ENCODE results near the gene CBX5. TPM values are rescaled to one million over a fixed set of nuclear protein-coding genes. Genes with fewer than 3 reads are reported as not detected.
A peak's percentile ranks its signal among the peaks of the same experiment; 100 is the strongest.

Gene CBX5
- total RNA-seq, 1 donor from 2014 or later, result 288 TPM

DNA sequence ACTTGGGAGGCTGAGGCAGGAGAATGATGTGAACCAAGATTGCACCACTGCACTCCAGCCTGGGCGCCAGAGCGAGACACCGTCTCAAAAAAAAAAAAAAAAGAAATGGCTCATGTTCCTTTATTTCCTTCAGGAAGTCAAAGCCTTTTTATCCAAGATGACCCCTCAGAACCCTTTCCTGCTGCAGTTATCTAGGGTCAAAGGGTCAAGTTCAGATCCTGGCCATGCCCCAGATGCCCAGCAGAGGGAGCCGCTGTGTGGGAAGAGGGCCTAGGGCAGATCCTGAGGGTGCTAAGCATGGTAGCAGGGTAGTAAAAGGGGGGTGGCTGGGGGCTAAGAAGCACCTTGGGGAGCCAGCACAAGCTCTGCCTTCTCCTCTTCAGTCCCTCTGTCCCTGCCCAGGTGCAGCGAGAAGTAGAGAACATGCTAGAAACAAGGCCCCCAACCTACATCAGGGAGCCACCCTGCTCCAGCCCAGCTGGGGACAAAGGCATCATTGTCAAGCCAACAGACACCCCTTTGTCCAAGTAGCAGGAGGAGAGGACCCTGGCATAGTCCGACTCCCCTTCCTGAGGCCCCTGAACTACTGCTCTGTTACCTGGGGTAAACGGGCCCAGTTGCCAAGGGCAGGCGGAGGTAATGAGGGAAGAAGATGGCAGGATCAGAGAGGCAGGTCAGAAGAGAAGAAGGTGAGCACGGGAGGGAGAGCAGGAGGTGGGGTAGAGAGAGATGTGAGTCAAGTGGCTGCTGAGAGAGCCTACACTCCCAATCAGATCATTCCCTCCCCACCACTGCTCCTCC lies 14.4 kb upstream of the CBX5 start:
- peak; percentile 63 for DNase-seq (ENCODE audit: low spot score)
- H3K27me3 Mint-ChIP-seq (ENCODE audit: insufficient read depth, low read depth), result peaks cover 11% of the 10 kb centered on the region
- H3K9me3 Mint-ChIP-seq, result no peaks in the 10 kb centered on the region
- Histone ChIP-seq H2AFZ (replicated peaks) (no peak overlapping the region), H3K9ac (no peak overlapping the region), H3K4me2 (no peak overlapping the region), H3K4me1 (peaks cover 2% of the 10 kb centered on the region), H3K9me3 (ENCODE audit: low read depth) (no peaks in the 10 kb centered on the region), H3K27me3 (no peaks in the 10 kb centered on the region), H3K36me3 (no peaks in the 10 kb centered on the region), H3K79me2 (ENCODE audit: low read depth) (no peaks in the 10 kb centered on the region), H3F3A (ENCODE audit: low read depth) (peaks cover 17% of the 10 kb centered on the region), H3K27ac (no peak overlapping the region), H3K4me3 (no peak overlapping the region), H4K20me1 (ENCODE audit: low read depth) (peaks cover 5% of the 10 kb centered on the region)
- TF ChIP-seq EZH2phosphoT487 (IDR thresholded peaks at IDR 0.05) (no peak), EZH2 (IDR thresholded peaks at IDR 0.05) (no peak)
- TF ChIP-seq, protein P1, sequence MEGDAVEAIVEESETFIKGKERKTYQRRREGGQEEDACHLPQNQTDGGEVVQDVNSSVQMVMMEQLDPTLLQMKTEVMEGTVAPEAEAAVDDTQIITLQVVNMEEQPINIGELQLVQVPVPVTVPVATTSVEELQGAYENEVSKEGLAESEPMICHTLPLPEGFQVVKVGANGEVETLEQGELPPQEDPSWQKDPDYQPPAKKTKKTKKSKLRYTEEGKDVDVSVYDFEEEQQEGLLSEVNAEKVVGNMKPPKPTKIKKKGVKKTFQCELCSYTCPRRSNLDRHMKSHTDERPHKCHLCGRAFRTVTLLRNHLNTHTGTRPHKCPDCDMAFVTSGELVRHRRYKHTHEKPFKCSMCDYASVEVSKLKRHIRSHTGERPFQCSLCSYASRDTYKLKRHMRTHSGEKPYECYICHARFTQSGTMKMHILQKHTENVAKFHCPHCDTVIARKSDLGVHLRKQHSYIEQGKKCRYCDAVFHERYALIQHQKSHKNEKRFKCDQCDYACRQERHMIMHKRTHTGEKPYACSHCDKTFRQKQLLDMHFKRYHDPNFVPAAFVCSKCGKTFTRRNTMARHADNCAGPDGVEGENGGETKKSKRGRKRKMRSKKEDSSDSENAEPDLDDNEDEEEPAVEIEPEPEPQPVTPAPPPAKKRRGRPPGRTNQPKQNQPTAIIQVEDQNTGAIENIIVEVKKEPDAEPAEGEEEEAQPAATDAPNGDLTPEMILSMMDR (IDR thresholded peaks at IDR 0.05), result peak; percentile 77
- no peak overlapping the region for H3K27ac Mint-ChIP-seq
- peaks cover 9% of the 10 kb centered on the region for H3K4me1 Mint-ChIP-seq
- H3K4me3 Mint-ChIP-seq, result peak overlapping the region; percentile 33
- no peaks in the 10 kb centered on the region for H3K36me3 Mint-ChIP-seq

DNA sequence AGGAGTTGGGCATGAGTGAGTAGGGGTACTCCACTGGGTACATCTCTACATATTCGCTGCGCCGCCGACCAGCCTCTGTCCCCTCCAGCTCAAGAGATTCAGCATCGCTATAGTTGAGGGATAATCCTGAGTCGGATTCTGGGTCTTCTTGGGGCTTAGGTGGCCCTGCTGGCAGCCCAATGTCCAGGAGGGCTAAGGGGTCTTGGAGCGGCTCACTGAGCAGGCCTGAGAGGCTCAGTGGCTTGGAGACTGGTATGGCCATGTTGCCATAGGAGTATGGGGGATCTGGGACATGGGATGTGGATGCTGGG lies 13.0 kb upstream of the CBX5 start:
- H3K9me3 ChIP-seq (ENCODE audit: low read depth), result no peaks in the 10 kb centered on the region
- H3K79me2 ChIP-seq (ENCODE audit: low read depth), result no peaks in the 10 kb centered on the region
- no peaks in the 10 kb centered on the region for H3K36me3 ChIP-seq
- Mint-ChIP-seq H3K4me1 (peaks cover 8% of the 10 kb centered on the region), H3K27ac (peak overlapping the region; percentile 18), H3K27me3 (ENCODE audit: insufficient read depth, low read depth) (peaks cover 15% of the 10 kb centered on the region), H3K9me3 (no peaks in the 10 kb centered on the region), H3K4me3 (no peak overlapping the region), H3K36me3 (peaks cover 3% of the 10 kb centered on the region)
- H3K27ac ChIP-seq, result no peak overlapping the region
- H2AFZ ChIP-seq (replicated peaks), result no peak overlapping the region
- no peak overlapping the region for H3K4me2 ChIP-seq
- H3K4me1 ChIP-seq, result no peaks in the 10 kb centered on the region
- no peaks in the 10 kb centered on the region for H3K27me3 ChIP-seq
- peaks cover 31% of the 10 kb centered on the region for H3F3A ChIP-seq (ENCODE audit: low read depth)
- no peak overlapping the region for H3K4me3 ChIP-seq
- DNase-seq (ENCODE audit: low spot score), result no peak
- peaks cover 20% of the 10 kb centered on the region for H4K20me1 ChIP-seq (ENCODE audit: low read depth)
- no peak overlapping the region for H3K9ac ChIP-seq
- TF ChIP-seq, protein P1 (IDR thresholded peaks at IDR 0.05), result no peak
- TF ChIP-seq EZH2 (IDR thresholded peaks at IDR 0.05) (no peak), EZH2phosphoT487 (IDR thresholded peaks at IDR 0.05) (no peak)

DNA sequence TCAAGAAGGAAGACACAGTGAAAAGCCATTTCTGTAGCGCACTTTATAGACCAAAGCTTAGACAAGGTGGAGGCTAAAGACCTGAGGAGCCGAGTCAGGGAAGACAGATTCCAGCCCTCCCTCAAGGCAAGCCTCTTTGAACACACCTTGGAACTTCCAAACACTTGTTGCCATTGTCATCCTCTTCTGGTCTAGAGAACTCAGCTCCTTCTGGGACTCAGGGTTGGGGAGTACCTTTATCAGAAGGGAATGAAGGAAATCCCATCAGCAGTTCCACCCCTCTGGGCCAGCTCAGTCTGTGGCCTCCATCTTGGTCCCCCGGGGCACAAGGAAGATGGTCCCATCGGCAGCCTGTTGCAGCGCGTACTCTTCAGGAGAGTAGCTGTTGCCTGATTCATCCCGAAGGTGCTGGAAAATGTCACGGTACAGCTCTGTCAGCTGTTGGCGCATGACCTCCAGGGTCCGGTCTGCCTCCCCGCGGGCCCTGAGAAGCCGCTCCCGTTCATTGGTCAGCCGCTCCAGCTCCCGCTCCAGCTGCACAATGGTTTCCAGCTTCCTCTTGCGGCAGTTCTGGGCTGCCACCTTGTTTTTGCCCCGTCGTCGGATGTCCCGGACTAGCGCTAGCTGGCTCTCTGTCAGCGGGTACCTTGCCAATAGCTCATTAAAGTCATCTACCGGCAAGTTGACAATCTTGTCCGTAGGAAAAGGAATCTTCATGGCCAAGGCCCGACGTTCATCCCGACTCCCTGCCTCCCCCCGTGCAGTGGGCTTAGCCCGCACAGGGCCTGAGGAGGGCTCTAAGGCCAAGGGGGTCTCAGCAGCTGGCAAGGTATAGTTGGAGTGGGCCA lies 12.4 kb upstream of the CBX5 start:
- Mint-ChIP-seq H3K4me3 (no peak overlapping the region), H3K4me1 (peaks cover 8% of the 10 kb centered on the region), H3K36me3 (peaks cover 3% of the 10 kb centered on the region), H3K27me3 (ENCODE audit: insufficient read depth, low read depth) (peaks cover 13% of the 10 kb centered on the region), H3K27ac (no peak overlapping the region), H3K9me3 (no peaks in the 10 kb centered on the region)
- H3K4me1 ChIP-seq, result no peaks in the 10 kb centered on the region
- H3K9me3 ChIP-seq (ENCODE audit: low read depth), result no peaks in the 10 kb centered on the region
- no peaks in the 10 kb centered on the region for H3K27me3 ChIP-seq
- no peak for DNase-seq (ENCODE audit: low spot score)
- no peaks in the 10 kb centered on the region for H3K79me2 ChIP-seq (ENCODE audit: low read depth)
- TF ChIP-seq EZH2 (IDR thresholded peaks at IDR 0.05), result no peak
- TF ChIP-seq, protein P1 (IDR thresholded peaks at IDR 0.05), result no peak
- no peak for TF ChIP-seq EZH2phosphoT487 (IDR thresholded peaks at IDR 0.05)
- no peak overlapping the region for H3K4me3 ChIP-seq
- no peaks in the 10 kb centered on the region for H3K36me3 ChIP-seq
- H2AFZ ChIP-seq (replicated peaks), result no peak overlapping the region
- no peak overlapping the region for H3K9ac ChIP-seq
- H3K4me2 ChIP-seq, result no peak overlapping the region
- H3F3A ChIP-seq (ENCODE audit: low read depth), result peaks cover 37% of the 10 kb centered on the region
- peaks cover 26% of the 10 kb centered on the region for H4K20me1 ChIP-seq (ENCODE audit: low read depth)
- H3K27ac ChIP-seq, result no peak overlapping the region

Data from neural progenitor cell (in vitro differentiated cells).